Stimulated activated naive CD4-positive, alpha-beta T cell (primary cell): Measurements from ENCODE around the gene SMG6.

Experiments
- DNase-seq, 6 experiments: peaks; one replicate each; lab custom pipeline; 2025; lab: John Stamatoyannopoulos, UW

Gene SMG6

GRCh38 chr17:2076087-2076984 is 227.2 kb downstream of the SMG6 start:
- no peak for DNase-seq

GRCh38 chr17:2075336-2076086 is 228.1 kb downstream of the SMG6 start:
- no peak for DNase-seq

GRCh38 chr17:2074919-2075318 is 228.7 kb downstream of the SMG6 start:
- DNase-seq = no peak

GRCh38 chr17:2071455-2072281 is 231.9 kb downstream of the SMG6 start:
- no peak for DNase-seq

- DNase-seq = no peak
These were observed 232.6 kb downstream of the SMG6 start for GRCh38 chr17:2071024-2071385.

- DNase-seq = no peak
These were observed 233.2 kb downstream of the SMG6 start for GRCh38 chr17:2070241-2071023.

GRCh38 chr17:2068519-2069051 is 235.0 kb downstream of the SMG6 start:
- no peak for DNase-seq

- no peak for DNase-seq
These were observed 235.5 kb downstream of the SMG6 start for GRCh38 chr17:2068031-2068518.

GRCh38 chr17:2067608-2068024 is 236.0 kb downstream of the SMG6 start:
- no peak for DNase-seq

GRCh38 chr17:2067048-2067561 is 236.5 kb downstream of the SMG6 start:
- DNase-seq = no peak

- DNase-seq = no peak
These were observed 237.6 kb downstream of the SMG6 start for GRCh38 chr17:2065949-2066400.

- DNase-seq = peak in 4 of 6 experiments; percentile 7 to 23 (median 14)
These were observed 238.4 kb downstream of the SMG6 start for GRCh38 chr17:2064980-2065785.

- DNase-seq = no peak
These were observed 239.0 kb downstream of the SMG6 start for GRCh38 chr17:2064520-2064971.

GRCh38 chr17:2064147-2064489 is 239.5 kb downstream of the SMG6 start:
- DNase-seq = no peak

- no peak for DNase-seq
These were observed 240.1 kb downstream of the SMG6 start for GRCh38 chr17:2063261-2064146.

- DNase-seq = no peak
These were observed 240.9 kb downstream of the SMG6 start for GRCh38 chr17:2062571-2063183.

GRCh38 chr17:2061441-2061958 is 242.1 kb downstream of the SMG6 start:
- no peak for DNase-seq
